GM19023 (cell line): ENCODE data around the gene TBC1D2B.
"Not testable (repeated sequence)": the region's sequence is repeated elsewhere in the genome, so short reads cannot be mapped to it uniquely, and the experiment has no call there.

Experiments
- ATAC-seq: cut with Tn5 transposase; IDR thresholded peaks from one replicate; pipeline ENCODE4 v1.9.1; 2021; ENCODE audit warnings: mild to moderate bottlenecking, moderate library complexity; ENCODE audit not compliant: unreplicated experiment

The TBC1D2B gene

GRCh38 chr15:77977903-77978758, 99.4 kb downstream of the TBC1D2B start:
- ATAC-seq: not testable (repeated sequence)

- not testable (repeated sequence) for ATAC-seq
These were observed 100.6 kb downstream of the TBC1D2B start for GRCh38 chr15:77976760-77977525.

GRCh38 chr15:77976095-77976450, 101.4 kb downstream of the TBC1D2B start:
- not testable (repeated sequence) for ATAC-seq

GRCh38 chr15:77975332-77976094, 102.0 kb downstream of the TBC1D2B start:
- no peak for ATAC-seq

- ATAC-seq: no peak
These were observed 102.8 kb downstream of the TBC1D2B start for GRCh38 chr15:77974416-77975331.

- no peak for ATAC-seq
These were observed 103.5 kb downstream of the TBC1D2B start for GRCh38 chr15:77974098-77974414.

GRCh38 chr15:77973273-77974097, 104.0 kb downstream of the TBC1D2B start:
- not testable (repeated sequence) for ATAC-seq

GRCh38 chr15:77972706-77973105, 104.8 kb downstream of the TBC1D2B start:
- not testable (repeated sequence) for ATAC-seq

- ATAC-seq: not testable (repeated sequence)
These were observed 105.6 kb downstream of the TBC1D2B start for GRCh38 chr15:77971875-77972274.

GRCh38 chr15:77970813-77971360, 106.6 kb downstream of the TBC1D2B start:
- ATAC-seq: not testable (repeated sequence)

- ATAC-seq: no peak
These were observed 108.5 kb downstream of the TBC1D2B start for GRCh38 chr15:77969055-77969454.

- ATAC-seq: no peak
These were observed 109.7 kb downstream of the TBC1D2B start for GRCh38 chr15:77967798-77968197.

GRCh38 chr15:77967235-77967615, 110.3 kb downstream of the TBC1D2B start:
- not testable (repeated sequence) for ATAC-seq

GRCh38 chr15:77966540-77967234, 110.8 kb downstream of the TBC1D2B start:
- ATAC-seq: no peak

- ATAC-seq: no peak
These were observed 113.3 kb downstream of the TBC1D2B start for GRCh38 chr15:77964193-77964592.

- ATAC-seq: no peak
These were observed 118.1 kb downstream of the TBC1D2B start for GRCh38 chr15:77959432-77959879.

GRCh38 chr15:77958716-77959431, 118.6 kb downstream of the TBC1D2B start:
- not testable (repeated sequence) for ATAC-seq

- ATAC-seq: not testable (repeated sequence)
These were observed 119.5 kb downstream of the TBC1D2B start for GRCh38 chr15:77958021-77958420.
